Measurements from ENCODE around the gene PPP3CA. TPM values are rescaled to one million over a fixed set of nuclear protein-coding genes. Genes with fewer than 3 reads are reported as not detected.

The PPP3CA gene
- total RNA-seq, 1 donor from 2014 or later = 29.9 TPM

- no peak overlapping the region for H3K4me3 Mint-ChIP-seq (ENCODE audit: unreplicated experiment)
- H3K36me3 Mint-ChIP-seq (ENCODE audit: unreplicated experiment) = no peaks in the 10 kb centered on the region
- H3K9me3 Mint-ChIP-seq (ENCODE audit: unreplicated experiment) = no peaks in the 10 kb centered on the region
- TF ChIP-seq, protein P1, sequence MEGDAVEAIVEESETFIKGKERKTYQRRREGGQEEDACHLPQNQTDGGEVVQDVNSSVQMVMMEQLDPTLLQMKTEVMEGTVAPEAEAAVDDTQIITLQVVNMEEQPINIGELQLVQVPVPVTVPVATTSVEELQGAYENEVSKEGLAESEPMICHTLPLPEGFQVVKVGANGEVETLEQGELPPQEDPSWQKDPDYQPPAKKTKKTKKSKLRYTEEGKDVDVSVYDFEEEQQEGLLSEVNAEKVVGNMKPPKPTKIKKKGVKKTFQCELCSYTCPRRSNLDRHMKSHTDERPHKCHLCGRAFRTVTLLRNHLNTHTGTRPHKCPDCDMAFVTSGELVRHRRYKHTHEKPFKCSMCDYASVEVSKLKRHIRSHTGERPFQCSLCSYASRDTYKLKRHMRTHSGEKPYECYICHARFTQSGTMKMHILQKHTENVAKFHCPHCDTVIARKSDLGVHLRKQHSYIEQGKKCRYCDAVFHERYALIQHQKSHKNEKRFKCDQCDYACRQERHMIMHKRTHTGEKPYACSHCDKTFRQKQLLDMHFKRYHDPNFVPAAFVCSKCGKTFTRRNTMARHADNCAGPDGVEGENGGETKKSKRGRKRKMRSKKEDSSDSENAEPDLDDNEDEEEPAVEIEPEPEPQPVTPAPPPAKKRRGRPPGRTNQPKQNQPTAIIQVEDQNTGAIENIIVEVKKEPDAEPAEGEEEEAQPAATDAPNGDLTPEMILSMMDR (IDR thresholded peaks at IDR 0.05; ENCODE audit: partially characterized antibody, unreplicated experiment) = no peak
- no peaks in the 10 kb centered on the region for H3K4me1 Mint-ChIP-seq (ENCODE audit: low read depth, unreplicated experiment)
- no peak for DNase-seq
- H3K27ac Mint-ChIP-seq (ENCODE audit: unreplicated experiment) = no peak overlapping the region
- H3K27me3 Mint-ChIP-seq (ENCODE audit: unreplicated experiment) = no peaks in the 10 kb centered on the region
These were observed 48.3 kb downstream of the PPP3CA start for GRCh38 chr4:101299021-101299420.

GRCh38 chr4:101295691-101296090 is 51.6 kb downstream of the PPP3CA start:
- no peaks in the 10 kb centered on the region for H3K36me3 Mint-ChIP-seq (ENCODE audit: unreplicated experiment)
- no peaks in the 10 kb centered on the region for H3K9me3 Mint-ChIP-seq (ENCODE audit: unreplicated experiment)
- H3K27me3 Mint-ChIP-seq (ENCODE audit: unreplicated experiment) = no peaks in the 10 kb centered on the region
- no peaks in the 10 kb centered on the region for H3K4me1 Mint-ChIP-seq (ENCODE audit: low read depth, unreplicated experiment)
- no peak overlapping the region for H3K4me3 Mint-ChIP-seq (ENCODE audit: unreplicated experiment)
- H3K27ac Mint-ChIP-seq (ENCODE audit: unreplicated experiment) = no peak overlapping the region
- no peak for DNase-seq
- TF ChIP-seq, protein P1 (IDR thresholded peaks at IDR 0.05; ENCODE audit: partially characterized antibody, unreplicated experiment) = no peak

- Mint-ChIP-seq H3K9me3 (ENCODE audit: unreplicated experiment) (peaks cover 2% of the 10 kb centered on the region), H3K27me3 (ENCODE audit: unreplicated experiment) (peaks cover 2% of the 10 kb centered on the region), H3K36me3 (ENCODE audit: unreplicated experiment) (no peaks in the 10 kb centered on the region), H3K4me3 (ENCODE audit: unreplicated experiment) (no peak overlapping the region), H3K4me1 (ENCODE audit: low read depth, unreplicated experiment) (no peaks in the 10 kb centered on the region), H3K27ac (ENCODE audit: unreplicated experiment) (no peak overlapping the region)
- DNase-seq = no peak
- TF ChIP-seq, protein P1 (IDR thresholded peaks at IDR 0.05; ENCODE audit: partially characterized antibody, unreplicated experiment) = no peak
These were observed 52.7 kb downstream of the PPP3CA start for GRCh38 chr4:101294597-101294996.

GRCh38 chr4:101292901-101293300 is 54.4 kb downstream of the PPP3CA start:
- TF ChIP-seq, protein P1 (IDR thresholded peaks at IDR 0.05; ENCODE audit: partially characterized antibody, unreplicated experiment) = no peak
- no peak for DNase-seq
- no peak overlapping the region for H3K4me3 Mint-ChIP-seq (ENCODE audit: unreplicated experiment)
- H3K9me3 Mint-ChIP-seq (ENCODE audit: unreplicated experiment) = peaks cover 2% of the 10 kb centered on the region
- H3K36me3 Mint-ChIP-seq (ENCODE audit: unreplicated experiment) = no peaks in the 10 kb centered on the region
- H3K27ac Mint-ChIP-seq (ENCODE audit: unreplicated experiment) = no peak overlapping the region
- H3K4me1 Mint-ChIP-seq (ENCODE audit: low read depth, unreplicated experiment) = no peaks in the 10 kb centered on the region
- H3K27me3 Mint-ChIP-seq (ENCODE audit: unreplicated experiment) = peaks cover 2% of the 10 kb centered on the region

GRCh38 chr4:101292214-101292613 is 55.1 kb downstream of the PPP3CA start:
- Mint-ChIP-seq H3K4me3 (ENCODE audit: unreplicated experiment) (no peak overlapping the region), H3K36me3 (ENCODE audit: unreplicated experiment) (no peaks in the 10 kb centered on the region), H3K9me3 (ENCODE audit: unreplicated experiment) (peaks cover 5% of the 10 kb centered on the region), H3K27ac (ENCODE audit: unreplicated experiment) (no peak overlapping the region), H3K27me3 (ENCODE audit: unreplicated experiment) (peaks cover 4% of the 10 kb centered on the region), H3K4me1 (ENCODE audit: low read depth, unreplicated experiment) (peaks cover 2% of the 10 kb centered on the region)
- TF ChIP-seq, protein P1 (IDR thresholded peaks at IDR 0.05; ENCODE audit: partially characterized antibody, unreplicated experiment) = no peak
- no peak for DNase-seq

Measured in glutamatergic neuron (in vitro differentiated cells).